Measurements from ENCODE around the gene FMN1. TPM values are rescaled to one million over a fixed set of nuclear protein-coding genes. Genes with fewer than 3 reads are reported as not detected.

FMN1 gene
- total and polyA plus RNA-seq, 2 of the 8 experiments (the other 6 are each of a cell fraction or from before 2014, with no cell fraction given): 0.27 to 3.7 TPM

DNA sequence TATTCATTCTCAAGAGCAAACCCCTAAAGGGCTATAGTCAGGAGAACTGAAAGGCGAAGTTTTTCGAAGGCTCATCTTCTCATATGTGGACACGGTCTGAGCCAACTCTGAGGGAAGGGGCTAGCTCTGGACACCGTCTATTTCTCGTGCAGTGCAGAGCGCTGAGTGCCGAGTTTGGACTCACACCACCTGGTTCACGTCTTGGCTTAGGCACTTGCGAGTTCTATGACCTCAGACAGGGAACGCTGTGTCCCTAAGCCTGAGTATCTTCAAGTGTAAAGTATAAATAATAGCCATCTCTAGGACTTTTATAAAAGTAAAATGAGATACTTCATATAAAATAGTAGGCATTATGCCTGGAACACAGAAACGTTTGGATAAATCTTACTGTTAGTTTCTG lies 223.7 kb downstream of the FMN1 start:
- Histone ChIP-seq H3K56ac (replicated peaks; ENCODE audit: insufficient read length, low read depth, low read length) (no peak overlapping the region), H3K18ac (ENCODE audit: extremely low read depth, low read length) (no peak overlapping the region), H3K27me3 (replicated peaks in 1 of 4; ENCODE audit: control insufficient read depth in 3 of 4, extremely low read depth in 1 of 4, insufficient read depth in 3 of 4, low read length in 3 of 4) (no peaks in the 10 kb centered on the region), H4K91ac (replicated peaks; ENCODE audit: insufficient read length, low read length) (no peak overlapping the region), H2AK5ac (ENCODE audit: low read depth, low read length) (no peak overlapping the region), H4K20me1 (replicated peaks in 1 of 2; ENCODE audit: control insufficient read depth in 1 of 2, insufficient read depth in 2 of 2, low read length in 2 of 2) (no peaks in the 10 kb centered on the region), H3K23ac (ENCODE audit: insufficient read length) (no peak overlapping the region), H3K4me1 (replicated peaks in 1 of 4; ENCODE audit: control insufficient read depth in 3 of 4, insufficient read depth in 4 of 4, low read length in 3 of 4) (no peaks in the 10 kb centered on the region), H3K79me1 (ENCODE audit: low read depth, low read length) (no peaks in the 10 kb centered on the region), H3K14ac (ENCODE audit: insufficient read length) (no peak overlapping the region), H3K36me3 (ENCODE audit: control insufficient read depth in 2 of 4, insufficient read depth in 4 of 4, low read length in 3 of 4) (no peaks in the 10 kb centered on the region), H4K8ac (ENCODE audit: extremely low read depth, insufficient read depth, low read length) (no peak overlapping the region), H2BK5ac (ENCODE audit: low read depth, low read length) (no peak overlapping the region), H2BK12ac (ENCODE audit: low read depth, low read length) (no peak overlapping the region), H2AFZ (ENCODE audit: low read length) (no peak overlapping the region), H3K9me3 (ENCODE audit: insufficient read depth in 2 of 2, low read depth in 1 of 2, low read length in 1 of 2) (no peaks in the 10 kb centered on the region), H2BK15ac (ENCODE audit: low read length) (no peak overlapping the region), H3K4me2 (ENCODE audit: insufficient read depth in 1 of 2, low read depth in 2 of 2, low read length in 2 of 2) (no peak overlapping the region), H3K23me2 (ENCODE audit: low read depth, low read length) (no peaks in the 10 kb centered on the region), H3K4ac (replicated peaks; ENCODE audit: insufficient read length, low read depth, low read length) (no peak overlapping the region), H3K27ac (ENCODE audit: low read depth, low read length) (no peak overlapping the region), H2BK20ac (ENCODE audit: low read length) (no peak overlapping the region), H3K79me2 (ENCODE audit: control insufficient read depth in 1 of 2, insufficient read depth in 2 of 2, low read length in 2 of 2) (no peaks in the 10 kb centered on the region), H4K5ac (ENCODE audit: insufficient read length, low read depth, low read length) (no peak overlapping the region), H3K9ac (replicated peaks in 1 of 4; ENCODE audit: extremely low read depth in 1 of 4, low read depth in 3 of 4, low read length in 3 of 4) (no peak overlapping the region), H3K4me3 (ENCODE audit: extremely low read depth in 1 of 4, insufficient read depth in 2 of 4, low read depth in 3 of 4, low read length in 4 of 4) (no peak overlapping the region), H2BK120ac (replicated peaks; ENCODE audit: low read depth, low read length) (no peak overlapping the region)
- DNase-seq (ENCODE audit: low read depth in 1 of 2, low spot score in 2 of 2) (no peak), FAIRE-seq (no peak)
- POLR2A ChIA-PET (ENCODE audit: partially characterized antibody): no interaction called here
- CTCF ChIA-PET (ENCODE audit: partially characterized antibody): interaction anchor here (0.6 to 2.2 kb wide), 7 partner anchors 15 to 308 kb away, joined by 3 to 8 read pairs (median 4); no protein-coding TSS in a partner anchor
- WGBS, 2 experiments (ENCODE audit: extremely low coverage in 1 of 2, insufficient coverage in 1 of 2, insufficient read length in 1 of 2, insufficient replicate concordance in 2 of 2, low coverage in 1 of 2, low lambda C conversion rate in 2 of 2, missing lambda C conversion rate in 1 of 2): 90% methylated on average over 11 of the region's 11 CpGs; no CpG with 5 or more reads in 1 of the 2 experiments
- no peak for TF ChIP-seq POLR2A (IDR thresholded peaks at IDR 0.05; ENCODE audit: control extremely low read depth in 1 of 2, low read depth in 2 of 2, low read length in 2 of 2)
- no peak for TF ChIP-seq JUN (IDR thresholded peaks at IDR 0.05; ENCODE audit: low read depth, low read length)
- no peak for TF ChIP-seq RAD21 (IDR thresholded peaks at IDR 0.05 in 1 of 2, conservative IDR thresholded peaks at IDR 0.05 in 1 of 2; ENCODE audit: low read depth in 2 of 2, low read length in 2 of 2)
- no peak for TF ChIP-seq BCL11A (IDR thresholded peaks at IDR 0.05; ENCODE audit: low read depth in 2 of 2, low read length in 2 of 2)
- no peak for TF ChIP-seq SP1 (IDR thresholded peaks at IDR 0.05; ENCODE audit: low read depth, low read length)
- TF ChIP-seq EGR1 (IDR thresholded peaks at IDR 0.05; ENCODE audit: borderline replicate concordance, low read depth, low read length): no peak
- no peak for TF ChIP-seq USF2 (IDR thresholded peaks at IDR 0.05; ENCODE audit: low read length)
- TF ChIP-seq SP4 (IDR thresholded peaks at IDR 0.05; ENCODE audit: low read length): no peak
- TF ChIP-seq FOSL1 (IDR thresholded peaks at IDR 0.05; ENCODE audit: insufficient read depth, low read depth, low read length): no peak
- no peak for TF ChIP-seq SP2 (IDR thresholded peaks at IDR 0.05; ENCODE audit: low read length)
- TF ChIP-seq CHD2 (IDR thresholded peaks at IDR 0.05; ENCODE audit: low read length): no peak
- no peak for TF ChIP-seq CEBPB (IDR thresholded peaks at IDR 0.05; ENCODE audit: low read depth, low read length)
- no peak for TF ChIP-seq TBP (IDR thresholded peaks at IDR 0.05; ENCODE audit: low read depth, low read length)
- TF ChIP-seq JUND (IDR thresholded peaks at IDR 0.05; ENCODE audit: low read length): no peak
- no peak for TF ChIP-seq RNF2 (IDR thresholded peaks at IDR 0.05; ENCODE audit: borderline replicate concordance, low read depth, low read length, missing control alignments, poor library complexity, severe bottlenecking)
